AG04449 (cell line): ENCODE data around the gene MPC1.

Experiments
- CTCF ChIA-PET: fragments of 350-600 bp; formaldehyde crosslinking; extraction: SDS; loops from one replicate; lab custom pipeline; 2021; ENCODE audit warnings: antibody characterized with exemption; lab: Yijun Ruan, JAX
- POLR2A ChIA-PET: fragments of 400-600, 350-600 bp; formaldehyde crosslinking; extraction: SDS; loops from one replicate; lab custom pipeline; 2020; ENCODE audit warnings: antibody characterized with exemption, inconsistent platforms; lab: Yijun Ruan, JAX
- DNase-seq: peaks from one replicate; pipeline ENCODE4 v3.0.0-alpha.2; 2010; ENCODE audit warnings: low read depth, low spot score
- H3K4me3 ChIP-seq: 2 replicates; pipeline ENCODE4 v1.5.1; 2011; ENCODE audit warnings: low read depth, mild to moderate bottlenecking, control low read depth, low read length
- CTCF ChIP-seq: IDR thresholded peaks from one replicate; pipeline ENCODE4 v1.5.1; 2011; ENCODE audit warnings: mild to moderate bottlenecking, moderate library complexity, low read length, control low read depth, inconsistent platforms; ENCODE audit not compliant: insufficient read depth; ENCODE audit errors: missing control alignments

Gene MPC1

GRCh38 chr6:166360243-166361076 is 22.3 kb downstream of the MPC1 start:
- DNase-seq, result no peak

GRCh38 chr6:166355552-166355951 is 27.2 kb downstream of the MPC1 start:
- POLR2A ChIA-PET, result no interaction called here
- H3K4me3 ChIP-seq, result no peak overlapping the region
- CTCF ChIA-PET, result no interaction called here
- no peak for DNase-seq
- no peak for TF ChIP-seq CTCF

More at GRCh38 chr6:166360243-166361076, 22.3 kb downstream of the MPC1 start:
- H3K4me3 ChIP-seq, result no peak overlapping the region
- ChIA-PET CTCF (interaction anchor here (0.7 to 2.0 kb wide), 4 partner anchors 21 to 409 kb away, joined by 3 to 7 read pairs (median 4); no protein-coding TSS in a partner anchor), POLR2A (no interaction called here)
- TF ChIP-seq CTCF, result no peak

DNA sequence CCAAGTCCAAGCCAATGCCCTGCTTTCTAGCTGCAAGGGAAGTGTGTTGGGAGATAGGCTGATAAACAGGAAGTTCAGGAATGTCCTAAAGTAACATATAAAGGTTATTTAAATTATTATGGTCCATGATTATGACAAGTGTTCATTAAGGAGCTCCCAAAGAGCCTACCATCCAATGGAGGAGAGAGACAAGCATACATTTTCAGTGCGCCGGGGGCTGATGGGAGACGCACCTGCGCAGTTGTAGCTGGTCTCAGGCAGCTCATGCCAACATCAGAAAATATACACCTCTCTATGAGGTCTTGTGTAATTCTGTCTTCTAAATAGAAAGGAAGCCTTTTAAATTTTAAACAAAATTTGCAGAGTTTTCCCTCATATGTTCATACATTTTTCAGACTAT is 27.8 kb downstream of the MPC1 start:
- DNase-seq, result no peak
- ChIA-PET POLR2A (no interaction called here), CTCF (no interaction called here)

GRCh38 chr6:166354143-166354542 is 28.6 kb downstream of the MPC1 start:
- TF ChIP-seq CTCF, result no peak
- POLR2A ChIA-PET, result no interaction called here
- no peak for DNase-seq
- CTCF ChIA-PET, result interaction anchor here (1.0 kb wide), 1 partner anchor 27 kb away, joined by 3 read pairs; no protein-coding TSS in a partner anchor
- H3K4me3 ChIP-seq, result no peak overlapping the region

More for the DNA sequence above, 27.8 kb downstream of the MPC1 start:
- TF ChIP-seq CTCF, result no peak
- H3K4me3 ChIP-seq, result no peak overlapping the region

GRCh38 chr6:166353507-166353906 is 29.2 kb downstream of the MPC1 start:
- ChIA-PET CTCF (interaction anchor here (1.0 kb wide), 1 partner anchor 28 kb away, joined by 3 read pairs; no protein-coding TSS in a partner anchor), POLR2A (no interaction called here)
- DNase-seq, result no peak
- TF ChIP-seq CTCF, result no peak
- no peak overlapping the region for H3K4me3 ChIP-seq

- DNase-seq, result no peak
- CTCF ChIA-PET, result no interaction called here
- TF ChIP-seq CTCF, result no peak
- no peak overlapping the region for H3K4me3 ChIP-seq
- POLR2A ChIA-PET, result no interaction called here
Observed at GRCh38 chr6:166352923-166353322, 29.8 kb downstream of the MPC1 start.
